GM12878 (cell line): ENCODE results near the gene RORC. TPM values are rescaled to one million over a fixed set of nuclear protein-coding genes. Genes with fewer than 3 reads are reported as not detected.
A peak's percentile ranks its signal among the peaks of the same experiment; 100 is the strongest.

Experiments
- ATAC-seq: fragments of 200-7000 bp; cut with Tn5 transposase; 3 replicates; pipeline ENCODE4 v1.9.1; 2020; ENCODE audit warnings: mild to moderate bottlenecking, moderate library complexity
- BruUV-seq: library from RNA; stranded (reverse); fragments of 400-500 nt; replicated peaks from 2 replicates; lab custom pipeline; 2021; lab: Mats Ljungman, UMichigan
- CTCF ChIA-PET: fragments of 300-600 bp; sonication (Branson Sonifier 250); formaldehyde crosslinking; extraction: SDS; loops from one replicate; lab custom pipeline; 2021; ENCODE audit warnings: inconsistent platforms; lab: Yijun Ruan, JAX
- POLR2A ChIA-PET: fragments of 350-600 bp; formaldehyde crosslinking; extraction: SDS; loops from one replicate; lab custom pipeline; 2021; ENCODE audit warnings: inconsistent platforms; lab: Charles Lee
- RAD21 ChIA-PET: fragments of 300-600 bp; sonication (Branson Sonifier 250); formaldehyde crosslinking; loops from one replicate; lab custom pipeline; 2023; ENCODE audit warnings: antibody characterized with exemption; ENCODE audit not compliant: unreplicated experiment; lab: Charles Lee
- SMC1A ChIA-PET: fragments of 300-600 bp; sonication (Branson Sonifier 250); formaldehyde crosslinking; loops from one replicate; lab custom pipeline; 2023; ENCODE audit not compliant: unreplicated experiment, uncharacterized antibody; lab: Charles Lee
- DNase-seq: peaks from one replicate; pipeline ENCODE4 v3.0.0-alpha.2; 2011; ENCODE audit warnings: low read depth, low spot score
- FAIRE-seq: peaks from 3 replicates; lab custom pipeline; 2011; peaks lifted over from hg19 to GRCh38; lab: Jason Lieb, UNC
- H2AFZ ChIP-seq: 2 replicates; pipeline ENCODE4 v1.6.0; 2011; ENCODE audit warnings: low read depth, low read length, control low read depth; ENCODE audit not compliant: control insufficient read depth
- H3K27ac ChIP-seq: 2 replicates; pipeline ENCODE4 v1.5.1; 2011; ENCODE audit warnings: control low read depth; ENCODE audit not compliant: control insufficient read depth, insufficient read depth
- H3K27me3 ChIP-seq, 2 experiments: replicated peaks in 1 of 2; 2 replicates each; pipeline versions ENCODE4 v1.6.0 to v1.6.1; 2011; ENCODE audit warnings: low read length in 1 of 2; ENCODE audit not compliant: control insufficient read depth in 2 of 2, insufficient read depth in 2 of 2
- H3K36me3 ChIP-seq, 2 experiments: 2 replicates each; pipeline ENCODE4 v1.5.1; 2011; ENCODE audit warnings: low read length in 1 of 2; ENCODE audit not compliant: control insufficient read depth in 2 of 2, insufficient read depth in 2 of 2
- H3K4me1 ChIP-seq: 2 replicates; pipeline ENCODE4 v1.6.1; 2011; ENCODE audit warnings: mild to moderate bottlenecking, low read length, moderate library complexity, mixed read lengths; ENCODE audit not compliant: control insufficient read depth, insufficient read depth
- H3K4me2 ChIP-seq: 2 replicates; pipeline ENCODE4 v1.6.0; 2011; ENCODE audit warnings: control low read depth; ENCODE audit not compliant: control insufficient read depth, insufficient read depth
- H3K4me3 ChIP-seq: fragments of 200-600 bp; sonication (generic); 2 replicates; pipeline ENCODE4 v1.5.1; 2016
- H3K79me2 ChIP-seq: 2 replicates; pipeline ENCODE4 v1.6.0; 2011; ENCODE audit warnings: low read length; ENCODE audit not compliant: control insufficient read depth, insufficient read depth
- H3K9ac ChIP-seq: 2 replicates; pipeline ENCODE4 v1.8.0; 2011; ENCODE audit warnings: low read length, control low read depth, mixed read lengths; ENCODE audit not compliant: control insufficient read depth, insufficient read depth
- H3K9me3 ChIP-seq: replicated peaks from 3 replicates; pipeline ENCODE4 v1.5.1; 2011; ENCODE audit warnings: mild to moderate bottlenecking, low read length; ENCODE audit not compliant: control insufficient read depth, insufficient read depth
- H4K20me1 ChIP-seq: 2 replicates; pipeline ENCODE4 v1.6.0; 2011; ENCODE audit not compliant: control insufficient read depth, insufficient read depth
- RAD21 ChIP-seq: IDR thresholded peaks from 2 replicates; pipeline ENCODE4 v1.6.1; 2011; ENCODE audit warnings: mild to moderate bottlenecking, low read depth, low read length, moderate library complexity; ENCODE audit not compliant: insufficient read depth
- SPI1 ChIP-seq: IDR thresholded peaks from 2 replicates; pipeline ENCODE4 v1.6.1; 2011; ENCODE audit warnings: low read depth, mild to moderate bottlenecking, low read length, moderate library complexity, borderline replicate concordance; ENCODE audit not compliant: insufficient read depth
- WGBS: methylation state at CpG from one replicate; pipeline ENCODE4 v1.1.6; 2016; ENCODE audit warnings: low lambda C conversion rate; ENCODE audit not compliant: insufficient replicate concordance, insufficient coverage; ENCODE audit errors: missing lambda C conversion rate; 5-methylcytosine and 5-hydroxymethylcytosine counted together
- in situ Hi-C: fragments of 300-500 bp; cut with MboI; formaldehyde crosslinking; loops from 9 replicates; pipeline ENCODE4 v1.14.3; 2018; ENCODE audit warnings: mixed read lengths
- intact Hi-C: fragments of 100-400 bp; cut with micrococcal nuclease; formaldehyde crosslinking; loops from one replicate; pipeline ENCODE4 v1.14.2; 2022; ENCODE audit not compliant: unreplicated experiment
- polyA plus RNA-seq, 11 experiments: library from polyadenylated mRNA; depleted of rRNA in 4 of 11; unstranded in 6 of 11; stranded (reverse) in 5 of 11; fragments of >200 nt; fragmentation: Nextera tagmentation in 4 of 11; fragmentation: Illumina TruSeq in 1 of 11; extraction: Ambion mirVana in 4 of 11; extraction: Trizol in 1 of 11; gene quantifications; 1 replicate in 1 of 11; 2 replicates in 10 of 11; pipeline versions ENCODE4 v1.2.1 to v1.2.3, GENCODE V29; 2011 to 2016; ENCODE audit warnings: inconsistent platforms in 2 of 11, missing spikeins in 2 of 11, low read depth in 1 of 11
- total RNA-seq, 4 experiments: library from RNA; depleted of rRNA in 3 of 4; stranded (reverse); fragments of >200 nt in 3 of 4; fragmentation: Illumina TruSeq in 1 of 4; extraction: Trizol in 1 of 4; gene quantifications; 2 replicates each; pipeline versions ENCODE4 v1.2.1 to v1.2.3, GENCODE V29; 2013 to 2021
- TF ChIP-seq, protein P1 (sequence below): fragments of 450-650 bp; formaldehyde crosslinking; IDR thresholded peaks from 2 replicates; pipeline ENCODE4 v1.5.0; 2022; ENCODE audit warnings: mild to moderate bottlenecking, missing genetic modification characterization

The RORC gene
- total and polyA plus RNA-seq, 10 of the 15 experiments (the other 5 are each of a cell fraction or from before 2014, with no cell fraction given) = not detected

DNA sequence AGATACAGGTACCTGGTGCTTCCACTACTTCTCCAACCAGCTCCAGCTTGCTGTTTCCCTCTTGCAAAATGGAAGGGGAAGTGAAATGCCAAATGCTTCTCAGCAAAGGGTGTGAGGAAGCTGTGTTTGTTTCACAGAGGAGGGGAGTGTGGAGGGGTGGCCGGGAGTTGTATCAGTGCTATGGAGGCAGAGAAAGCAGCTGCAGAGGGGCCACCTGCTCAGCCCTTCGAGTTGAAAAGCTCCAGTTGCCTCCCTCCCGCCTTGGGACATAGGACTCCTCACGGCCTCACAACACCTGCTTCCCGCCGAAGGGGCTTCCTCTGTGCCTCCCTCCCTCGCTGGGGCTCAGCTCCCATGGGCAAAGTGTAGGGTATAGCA lies 14.3 kb downstream of the RORC start:
- WGBS = 31% methylated on average over 7 of the region's 7 CpGs
- H3K27me3 ChIP-seq = peaks cover 0 to 3% of the 10 kb centered on the region in 2 experiments; a peak in 2 of 4 replicates
- FAIRE-seq (no peak), DNase-seq (no peak), ATAC-seq (no peak; the same call in 2 of the 3 replicates)
- ChIA-PET CTCF (interaction anchor here (1.5 kb wide), 1 partner anchor 19 kb away, joined by 3 read pairs; no protein-coding TSS in a partner anchor), SMC1A (interaction anchor here (2.0 kb wide), 1 partner anchor 10 kb away, joined by 7 read pairs; no protein-coding TSS in a partner anchor), POLR2A (no interaction called here), RAD21 (no interaction called here)
- no peak overlapping the region for H3K9ac ChIP-seq
- BruUV-seq = no TSS peak
- no peak overlapping the region for H2AFZ ChIP-seq
- no peaks in the 10 kb centered on the region for H3K36me3 ChIP-seq
- H3K4me3 ChIP-seq = no peak overlapping the region
- no peaks in the 10 kb centered on the region for H4K20me1 ChIP-seq
- no peak for TF ChIP-seq RAD21
- TF ChIP-seq, protein P1, sequence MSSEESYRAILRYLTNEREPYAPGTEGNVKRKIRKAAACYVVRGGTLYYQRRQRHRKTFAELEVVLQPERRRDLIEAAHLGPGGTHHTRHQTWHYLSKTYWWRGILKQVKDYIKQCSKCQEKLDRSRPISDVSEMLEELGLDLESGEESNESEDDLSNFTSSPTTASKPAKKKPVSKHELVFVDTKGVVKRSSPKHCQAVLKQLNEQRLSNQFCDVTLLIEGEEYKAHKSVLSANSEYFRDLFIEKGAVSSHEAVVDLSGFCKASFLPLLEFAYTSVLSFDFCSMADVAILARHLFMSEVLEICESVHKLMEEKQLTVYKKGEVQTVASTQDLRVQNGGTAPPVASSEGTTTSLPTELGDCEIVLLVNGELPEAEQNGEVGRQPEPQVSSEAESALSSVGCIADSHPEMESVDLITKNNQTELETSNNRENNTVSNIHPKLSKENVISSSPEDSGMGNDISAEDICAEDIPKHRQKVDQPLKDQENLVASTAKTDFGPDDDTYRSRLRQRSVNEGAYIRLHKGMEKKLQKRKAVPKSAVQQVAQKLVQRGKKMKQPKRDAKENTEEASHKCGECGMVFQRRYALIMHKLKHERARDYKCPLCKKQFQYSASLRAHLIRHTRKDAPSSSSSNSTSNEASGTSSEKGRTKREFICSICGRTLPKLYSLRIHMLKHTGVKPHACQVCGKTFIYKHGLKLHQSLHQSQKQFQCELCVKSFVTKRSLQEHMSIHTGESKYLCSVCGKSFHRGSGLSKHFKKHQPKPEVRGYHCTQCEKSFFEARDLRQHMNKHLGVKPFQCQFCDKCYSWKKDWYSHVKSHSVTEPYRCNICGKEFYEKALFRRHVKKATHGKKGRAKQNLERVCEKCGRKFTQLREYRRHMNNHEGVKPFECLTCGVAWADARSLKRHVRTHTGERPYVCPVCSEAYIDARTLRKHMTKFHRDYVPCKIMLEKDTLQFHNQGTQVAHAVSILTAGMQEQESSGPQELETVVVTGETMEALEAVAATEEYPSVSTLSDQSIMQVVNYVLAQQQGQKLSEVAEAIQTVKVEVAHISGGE = no peak
- TF ChIP-seq SPI1 = peak; percentile 26; the same call in 1 of the 2 replicates
- H3K4me1 ChIP-seq = peaks cover 2% of the 10 kb centered on the region
- H3K79me2 ChIP-seq = no peaks in the 10 kb centered on the region
- intact Hi-C loops (no loop called here), in situ Hi-C loops (no loop called here)
- H3K9me3 ChIP-seq = no peaks in the 10 kb centered on the region
- H3K4me2 ChIP-seq = no peak overlapping the region
- no peak overlapping the region for H3K27ac ChIP-seq
